Measurements from ENCODE around the gene L3HYPDH.
A peak's percentile ranks its signal among the peaks of the same experiment; 100 is the strongest.

The L3HYPDH gene

GRCh38 chr14:59483819-59484638 lies at the start of gene L3HYPDH, which contains the start of gene JKAMP:
L3HYPDH (minus strand) TSS chr14:59484408; CDS start chr14:59484316, 92 bp downstream.
JKAMP (plus strand) TSS chr14:59484517; CDS start chr14:59484590, 73 bp downstream.
- peak; percentile 97 for DNase-seq

- no peak for DNase-seq
Measured at GRCh38 chr14:59532419-59532818, 48.2 kb upstream of the L3HYPDH start.

GRCh38 chr14:59530349-59530748 lies 46.1 kb upstream of the L3HYPDH start:
- DNase-seq: no peak

GRCh38 chr14:59529189-59529588 lies 45.0 kb upstream of the L3HYPDH start:
- no peak for DNase-seq

- no peak for DNase-seq
Measured at GRCh38 chr14:59520224-59520623, 36.0 kb upstream of the L3HYPDH start.

GRCh38 chr14:59511916-59512575 lies 27.8 kb upstream of the L3HYPDH start:
- no peak for DNase-seq

DNA sequence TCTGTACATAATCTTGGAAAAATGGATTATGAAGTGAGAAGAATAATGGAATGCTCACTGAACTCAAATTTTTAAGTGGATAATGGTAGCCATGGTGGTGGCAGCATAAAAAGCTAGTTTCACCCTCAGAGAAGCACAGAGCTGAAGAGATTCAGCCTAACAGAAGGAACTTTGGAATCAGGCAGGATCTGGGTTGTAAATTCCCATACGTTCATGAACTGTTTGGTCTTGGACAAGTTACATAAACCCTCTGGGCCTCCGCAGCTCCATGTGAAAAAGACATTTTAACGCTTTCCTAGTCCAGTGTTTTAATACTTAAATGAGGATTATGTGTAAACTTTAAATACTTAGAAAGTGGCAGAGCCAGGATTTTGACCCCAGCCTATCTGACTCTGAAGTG lies 26.8 kb upstream of the L3HYPDH start:
- DNase-seq: no peak

- DNase-seq: no peak
Measured at GRCh38 chr14:59510001-59510400, 25.8 kb upstream of the L3HYPDH start.

- DNase-seq: no peak
Measured at GRCh38 chr14:59509101-59509500, 24.9 kb upstream of the L3HYPDH start.

DNA sequence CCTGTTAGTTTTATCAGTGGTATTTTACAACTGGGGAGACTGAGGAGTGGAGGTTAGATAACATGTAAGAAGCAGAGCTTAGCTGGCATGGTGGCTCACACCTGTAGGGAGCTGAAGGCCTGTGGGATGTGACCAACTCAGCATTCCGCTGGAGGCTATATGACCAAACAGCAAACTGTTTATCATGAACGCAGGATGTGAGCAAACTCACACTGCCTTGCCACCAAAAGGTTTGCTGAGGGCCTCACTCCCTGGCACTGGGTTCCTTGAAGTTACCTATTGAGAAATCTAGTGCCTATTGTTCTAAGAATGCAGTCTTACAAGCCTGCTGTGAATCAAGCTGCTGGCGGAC lies 23.5 kb upstream of the L3HYPDH start:
- no peak for DNase-seq

DNA sequence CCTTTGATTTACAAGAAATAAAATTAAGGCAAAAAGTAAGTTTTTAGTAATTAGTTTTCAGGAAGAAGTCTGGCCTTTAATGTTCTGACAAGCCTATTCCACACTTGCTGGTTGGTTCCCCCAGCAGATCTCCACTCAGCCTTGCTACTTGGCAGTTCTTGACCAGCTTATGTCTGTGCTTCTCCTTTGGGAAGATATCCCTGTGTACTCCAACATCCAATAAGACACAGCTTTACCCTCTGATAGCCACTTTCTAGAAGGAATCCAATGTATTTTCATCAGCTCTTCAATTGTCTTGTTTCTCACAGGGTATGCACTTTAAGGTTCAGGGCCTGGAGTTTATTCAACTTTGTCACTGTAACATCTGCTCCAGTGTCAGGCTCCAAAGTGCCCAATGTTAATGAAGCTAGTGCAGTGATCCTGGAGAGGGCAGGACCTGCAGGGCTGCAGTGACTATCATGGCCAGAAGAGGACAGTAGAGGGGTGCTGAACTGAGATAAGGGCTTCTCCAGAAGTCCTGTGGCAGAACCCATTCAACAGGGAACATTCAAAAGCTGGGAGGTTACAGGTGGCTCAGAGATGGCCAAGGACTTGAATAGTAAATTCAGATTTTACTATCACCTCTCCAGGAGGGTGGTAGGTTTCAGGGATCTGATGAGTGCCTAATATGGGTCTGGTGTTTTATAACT lies 23.0 kb upstream of the L3HYPDH start:
- DNase-seq: peak; percentile 31 to 41

- no peak for DNase-seq
Measured at GRCh38 chr14:59503256-59503655, 19.0 kb upstream of the L3HYPDH start.

DNA sequence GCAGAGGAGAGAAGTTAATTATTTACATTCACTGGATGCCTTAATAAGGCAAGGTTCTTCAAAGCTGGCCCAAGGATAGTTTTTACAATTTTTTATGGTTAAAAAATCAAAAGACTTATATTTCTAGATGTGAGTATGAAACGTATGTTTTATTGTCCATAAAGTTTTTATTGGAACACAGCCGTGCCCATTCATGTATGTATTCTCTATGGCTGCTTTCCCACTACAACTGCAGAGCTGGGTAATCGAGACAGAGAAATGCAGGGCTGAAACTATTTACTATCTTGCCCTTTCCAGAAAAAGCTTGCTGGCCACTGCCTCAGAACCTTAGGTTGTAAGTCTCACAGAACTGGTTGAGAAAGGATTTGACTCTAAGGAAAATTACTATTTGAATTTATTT lies 16.5 kb upstream of the L3HYPDH start:
- no peak for DNase-seq

GRCh38 chr14:59492384-59492783 lies 8.2 kb upstream of the L3HYPDH start:
- DNase-seq: no peak

DNA sequence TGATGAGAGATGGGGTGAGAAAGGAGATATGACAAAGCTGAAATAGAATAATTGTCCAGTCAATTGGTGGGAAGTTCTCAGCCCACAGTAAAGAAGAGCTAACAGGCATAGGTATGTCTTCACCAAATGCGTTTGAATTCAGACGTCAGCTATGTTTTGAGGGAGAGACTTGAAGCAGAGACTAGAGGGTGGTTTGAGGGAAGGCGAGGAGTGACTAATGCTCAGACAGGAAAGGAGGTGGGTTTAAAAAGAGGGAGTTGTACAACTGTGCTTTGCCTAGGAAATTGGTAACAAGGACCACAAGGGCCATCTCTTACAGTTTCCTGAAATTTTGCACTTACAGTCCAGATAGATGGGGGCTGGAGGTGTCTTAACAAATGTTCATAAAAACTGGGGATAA lies 6.5 kb upstream of the L3HYPDH start:
- no peak for DNase-seq

DNA sequence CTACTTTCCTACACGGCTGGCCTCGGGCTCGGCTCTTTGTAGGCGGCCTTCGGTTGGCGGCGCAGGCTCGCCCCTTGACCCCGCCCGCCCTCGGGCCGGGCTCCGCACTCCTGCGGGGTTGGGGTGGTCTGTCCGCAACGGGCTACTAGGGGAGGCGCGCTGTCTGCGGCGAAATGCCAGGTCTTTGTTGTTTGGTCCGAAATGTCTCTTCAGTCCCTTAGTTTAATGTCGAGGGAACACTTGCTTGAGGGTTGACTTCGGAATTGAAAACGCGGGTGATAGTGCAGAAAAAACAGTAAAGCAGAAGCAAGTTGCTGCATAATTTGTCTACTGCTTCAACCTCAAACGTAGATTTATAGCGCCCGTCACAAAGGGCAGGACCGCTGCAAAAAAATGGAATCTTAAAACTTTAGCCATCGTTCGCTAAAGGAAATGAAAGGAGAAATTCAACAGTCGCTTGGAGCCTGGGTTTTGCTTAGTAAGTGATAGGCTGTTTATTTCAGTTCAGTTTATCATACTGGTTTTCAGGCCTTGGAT lies 499 bp upstream of the L3HYPDH start:
- DNase-seq: no peak

DNA sequence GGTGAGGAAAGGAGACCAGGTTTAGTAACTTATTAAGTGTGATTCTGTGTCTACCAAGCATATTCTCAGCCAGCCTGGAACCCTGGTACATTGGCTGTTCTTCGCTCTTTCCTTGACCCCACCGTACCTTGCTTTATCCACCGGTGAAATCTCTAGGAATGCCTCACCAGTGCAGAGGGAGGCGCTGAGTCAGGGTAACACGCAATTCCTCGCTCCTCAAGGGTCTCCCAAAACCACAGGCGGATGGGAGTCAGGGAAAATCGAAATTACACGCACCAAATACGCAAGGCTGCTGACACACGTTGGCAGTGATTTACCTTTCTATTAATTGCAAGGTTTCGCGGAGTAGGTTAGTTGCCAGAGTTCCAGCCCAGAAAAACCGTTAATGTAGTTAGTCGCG lies 845 bp downstream of the L3HYPDH start:
- DNase-seq: no peak

DNA sequence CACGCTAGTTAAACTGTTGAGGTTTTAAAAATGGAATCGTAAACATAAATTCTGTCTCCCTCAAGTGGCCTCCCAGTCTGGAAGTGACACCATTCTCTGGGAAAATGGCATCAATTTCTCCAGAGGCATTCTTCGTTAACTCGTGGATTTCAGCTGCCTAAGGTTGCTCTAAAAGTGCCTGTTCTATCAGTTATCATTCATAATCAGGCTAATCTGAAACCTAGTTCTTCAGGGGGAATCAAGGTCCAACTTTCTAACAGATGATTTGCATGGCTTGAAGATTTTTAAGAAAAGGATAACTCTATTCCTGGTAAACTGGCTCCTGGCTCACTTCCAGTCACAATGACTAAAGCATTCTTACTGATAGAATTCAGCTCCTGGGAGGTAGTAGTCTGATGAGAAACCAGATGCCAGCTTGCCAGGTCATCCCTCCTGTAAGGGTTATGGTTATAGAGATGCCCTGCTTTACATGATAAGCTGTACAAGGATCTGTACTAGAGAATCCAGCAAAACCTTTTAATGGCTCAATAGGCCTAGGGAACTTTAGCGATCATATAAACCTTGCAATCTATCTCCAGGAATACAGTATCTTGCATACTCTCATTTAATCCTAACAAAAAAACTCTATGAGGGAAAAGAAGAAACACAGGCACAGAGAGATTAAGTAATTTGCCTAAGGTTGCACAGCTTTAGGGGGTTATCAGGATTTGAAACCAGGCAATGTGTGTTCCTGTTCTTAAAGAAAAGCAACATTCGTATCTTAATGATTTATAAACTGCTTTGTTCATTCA lies 1.5 kb downstream of the L3HYPDH start:
- no peak for DNase-seq

DNA sequence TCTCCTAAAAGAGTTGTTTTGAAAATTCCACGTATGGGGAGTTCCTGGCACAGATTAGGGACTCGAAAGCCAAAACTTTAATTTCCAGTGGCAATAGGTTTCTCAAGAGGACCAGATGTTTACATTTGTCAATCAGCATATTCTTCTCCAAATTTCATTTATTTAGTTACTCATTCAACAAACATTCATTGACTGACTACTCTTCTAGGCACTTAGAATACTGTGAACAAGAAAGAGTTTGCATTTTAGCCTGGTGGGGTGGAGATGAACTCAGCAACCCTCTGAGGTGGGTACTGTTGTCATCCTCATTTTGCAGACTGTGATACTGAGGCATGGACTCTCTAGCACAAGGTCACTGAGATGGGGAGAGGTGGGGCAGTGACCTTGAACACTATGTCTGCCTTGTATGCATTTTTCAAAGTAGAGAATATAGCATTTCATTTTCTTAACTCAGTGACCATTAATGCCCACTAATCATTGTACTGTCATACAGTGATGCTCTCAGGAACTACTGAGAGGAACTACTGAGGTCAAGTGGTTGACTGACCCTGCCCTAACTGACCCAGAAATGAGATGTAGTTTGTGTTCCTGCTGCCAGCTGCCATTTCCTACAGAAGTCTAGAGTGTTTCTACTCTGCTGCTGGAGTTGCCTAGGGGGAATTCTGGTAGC lies 2.2 kb downstream of the L3HYPDH start:
- no peak for DNase-seq

GRCh38 chr14:59481407-59481806 lies 2.8 kb downstream of the L3HYPDH start:
- no peak for DNase-seq

GRCh38 chr14:59480166-59480565 lies 4.0 kb downstream of the L3HYPDH start:
- no peak for DNase-seq

- no peak for DNase-seq
Measured at GRCh38 chr14:59478540-59478939, 5.7 kb downstream of the L3HYPDH start.
